ENCODE measurements around the gene TRIM47.

Gene TRIM47

GRCh38 chr17:75846692-75847613 lies 31.4 kb downstream of the TRIM47 start:
- DNase-seq (ENCODE audit: low read depth): no peak
- TF ChIP-seq, protein P1, sequence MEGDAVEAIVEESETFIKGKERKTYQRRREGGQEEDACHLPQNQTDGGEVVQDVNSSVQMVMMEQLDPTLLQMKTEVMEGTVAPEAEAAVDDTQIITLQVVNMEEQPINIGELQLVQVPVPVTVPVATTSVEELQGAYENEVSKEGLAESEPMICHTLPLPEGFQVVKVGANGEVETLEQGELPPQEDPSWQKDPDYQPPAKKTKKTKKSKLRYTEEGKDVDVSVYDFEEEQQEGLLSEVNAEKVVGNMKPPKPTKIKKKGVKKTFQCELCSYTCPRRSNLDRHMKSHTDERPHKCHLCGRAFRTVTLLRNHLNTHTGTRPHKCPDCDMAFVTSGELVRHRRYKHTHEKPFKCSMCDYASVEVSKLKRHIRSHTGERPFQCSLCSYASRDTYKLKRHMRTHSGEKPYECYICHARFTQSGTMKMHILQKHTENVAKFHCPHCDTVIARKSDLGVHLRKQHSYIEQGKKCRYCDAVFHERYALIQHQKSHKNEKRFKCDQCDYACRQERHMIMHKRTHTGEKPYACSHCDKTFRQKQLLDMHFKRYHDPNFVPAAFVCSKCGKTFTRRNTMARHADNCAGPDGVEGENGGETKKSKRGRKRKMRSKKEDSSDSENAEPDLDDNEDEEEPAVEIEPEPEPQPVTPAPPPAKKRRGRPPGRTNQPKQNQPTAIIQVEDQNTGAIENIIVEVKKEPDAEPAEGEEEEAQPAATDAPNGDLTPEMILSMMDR (IDR thresholded peaks at IDR 0.05; ENCODE audit: insufficient read depth, low read depth, low read length, missing control alignments): no peak
- H3K4me3 ChIP-seq (ENCODE audit: low read depth, low read length): no peak overlapping the region

DNA sequence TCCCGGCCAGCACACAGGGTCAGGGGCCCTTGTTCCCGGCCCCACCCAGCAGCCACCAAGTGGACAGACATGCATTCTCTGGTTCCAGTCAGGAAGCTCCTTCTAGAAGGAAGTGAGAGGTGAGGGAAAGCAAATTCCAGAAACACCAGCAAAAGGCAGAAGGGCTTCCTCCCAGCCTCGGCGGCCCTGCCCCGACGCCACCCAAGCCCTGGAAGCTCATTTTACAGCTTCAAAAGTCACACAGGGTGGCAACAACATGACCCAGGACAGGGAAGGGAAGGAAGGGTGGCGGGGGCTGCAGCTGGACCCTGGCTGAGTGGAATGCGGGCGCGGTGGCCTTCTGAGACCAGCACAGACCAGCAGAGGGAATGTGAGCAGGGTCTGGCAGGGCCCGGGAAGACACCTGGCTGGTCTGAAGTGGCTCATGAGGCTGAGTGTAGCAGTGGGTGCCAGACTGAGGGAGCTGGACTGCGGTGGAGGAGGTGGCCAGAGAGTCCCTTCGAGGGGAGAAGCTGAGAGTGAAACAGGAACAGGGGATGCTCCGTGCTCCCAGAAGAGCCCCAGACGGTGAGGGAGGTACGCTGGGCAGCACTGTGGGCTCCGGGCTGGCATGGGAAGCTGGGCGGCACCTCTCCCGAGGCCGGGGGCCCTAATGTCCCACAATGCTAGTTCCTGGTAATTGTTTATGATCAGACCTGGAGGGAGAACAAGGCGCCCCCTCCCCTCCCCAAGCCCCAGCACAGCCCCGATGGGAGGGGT lies 32.3 kb downstream of the TRIM47 start:
- TF ChIP-seq, protein P1 (IDR thresholded peaks at IDR 0.05; ENCODE audit: insufficient read depth, low read depth, low read length, missing control alignments): no peak
- no peak for DNase-seq (ENCODE audit: low read depth)
- H3K4me3 ChIP-seq (ENCODE audit: low read depth, low read length): no peak overlapping the region

- TF ChIP-seq, protein P1 (IDR thresholded peaks at IDR 0.05; ENCODE audit: insufficient read depth, low read depth, low read length, missing control alignments): peak; percentile 94
- peak; percentile 96 for DNase-seq (ENCODE audit: low read depth)
- peak overlapping the region; percentile 87 for H3K4me3 ChIP-seq (ENCODE audit: low read depth, low read length)
These were observed 33.2 kb downstream of the TRIM47 start for GRCh38 chr17:75845058-75845711.

DNA sequence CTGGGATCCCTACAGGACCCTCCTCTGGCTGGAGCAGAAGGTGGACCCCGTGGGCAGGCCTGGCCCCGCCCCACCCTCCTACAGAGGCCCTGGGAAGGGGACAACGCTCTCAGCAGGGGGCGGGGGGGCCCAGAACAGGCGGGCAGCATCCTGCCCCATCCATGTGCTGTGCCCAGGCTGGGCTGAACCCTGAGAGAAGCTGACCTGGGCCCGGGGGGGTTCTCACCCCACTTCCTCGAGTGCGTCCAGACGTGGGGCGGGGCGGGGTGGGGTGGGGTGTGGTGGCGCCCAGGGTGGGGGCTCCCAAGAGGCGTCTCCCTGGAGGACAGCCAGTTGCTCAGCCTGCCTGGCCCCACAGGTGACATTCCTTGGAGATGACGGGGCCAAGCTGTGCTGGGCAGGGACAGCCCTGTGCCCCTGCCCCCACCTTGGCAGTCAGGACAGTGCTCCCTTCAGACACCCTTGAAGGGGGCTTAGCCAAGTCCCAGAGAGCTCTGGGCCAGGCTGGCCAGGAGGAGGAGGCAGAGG lies 33.8 kb downstream of the TRIM47 start:
- TF ChIP-seq, protein P1 (IDR thresholded peaks at IDR 0.05; ENCODE audit: insufficient read depth, low read depth, low read length, missing control alignments): no peak
- H3K4me3 ChIP-seq (ENCODE audit: low read depth, low read length): peak overlapping the region; percentile 87

GRCh38 chr17:75843577-75844529 lies 34.5 kb downstream of the TRIM47 start, which contains the start of gene UNC13D:
UNC13D (minus strand) TSS chr17:75844404; CDS start chr17:75844337, 67 bp downstream.
- H3K4me3 ChIP-seq (ENCODE audit: low read depth, low read length): peak within 1 kb of the TSS; percentile 87
- TF ChIP-seq, protein P1 (IDR thresholded peaks at IDR 0.05; ENCODE audit: insufficient read depth, low read depth, low read length, missing control alignments): no peak
- peak; percentile 69 for DNase-seq (ENCODE audit: low read depth)

More for the DNA sequence above, 33.8 kb downstream of the TRIM47 start:
- DNase-seq (ENCODE audit: low read depth): peak; percentile 39
